Activated CD8-positive, alpha-beta memory T cell treated with anti-CD3 and anti-CD28 coated beads, Interleukin-2, amount 50 U/mL, for 4 hours (primary cell): Measurements from ENCODE around the gene MRO.
A peak's percentile ranks its signal among the peaks of the same experiment; 100 is the strongest.
"Not testable (repeated sequence)": the region's sequence is repeated elsewhere in the genome, so short reads cannot be mapped to it uniquely, and the experiment has no call there.

ENCODE experiments used
- DNase-seq: peaks from one replicate; pipeline ENCODE4 v3.0.0-alpha.2; 2020

MRO gene

GRCh38 chr18:50819728-50820378 is at the start of gene MRO:
Gene MRO (minus strand): TSS chr18:50820016. CDS start chr18:50809400, 10,616 bp downstream.
- DNase-seq: peak; percentile 82

DNA sequence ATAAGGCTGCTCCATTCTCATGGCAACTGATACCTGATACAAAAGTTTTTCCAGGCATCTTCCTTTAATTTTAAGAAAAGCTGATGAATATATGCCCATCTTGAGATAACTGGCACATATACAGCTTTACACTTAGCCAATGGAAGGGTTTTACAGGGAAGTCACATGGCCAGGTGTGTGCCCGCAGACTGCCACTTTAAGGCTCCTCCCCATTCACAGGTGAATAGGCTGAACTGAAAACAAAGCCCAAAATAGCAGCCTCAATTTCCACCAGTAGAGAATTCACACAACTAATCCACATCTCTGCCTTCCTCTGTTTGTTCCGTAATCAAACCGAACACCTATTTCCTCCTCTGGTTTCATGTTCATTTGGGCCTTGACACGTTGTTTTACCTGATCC is 49.3 kb upstream of the MRO start:
- DNase-seq: no peak

GRCh38 chr18:50866765-50867164 is 46.9 kb upstream of the MRO start:
- no peak for DNase-seq

- no peak for DNase-seq
Measured at GRCh38 chr18:50863840-50864375, 44.1 kb upstream of the MRO start.

DNA sequence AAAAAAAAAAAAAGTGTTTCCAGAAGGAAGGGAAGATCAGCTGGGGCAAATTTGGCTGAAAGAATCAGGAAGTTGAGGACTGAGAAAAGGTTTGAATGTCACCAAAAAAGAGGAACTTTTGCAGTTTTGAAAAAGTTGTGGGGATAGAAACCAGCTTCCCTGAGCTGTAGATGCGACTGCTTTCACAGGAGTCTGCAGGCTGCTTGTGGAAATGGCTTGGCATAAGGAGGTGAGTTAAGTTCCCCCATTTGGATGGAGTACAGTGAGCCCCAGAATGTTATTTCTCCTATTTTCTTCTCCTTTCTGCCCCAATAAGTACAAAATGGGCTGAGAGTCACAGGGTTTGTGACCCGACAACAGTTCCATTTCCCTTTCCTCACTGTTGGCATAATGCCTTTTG is 42.6 kb upstream of the MRO start:
- no peak for DNase-seq

DNA sequence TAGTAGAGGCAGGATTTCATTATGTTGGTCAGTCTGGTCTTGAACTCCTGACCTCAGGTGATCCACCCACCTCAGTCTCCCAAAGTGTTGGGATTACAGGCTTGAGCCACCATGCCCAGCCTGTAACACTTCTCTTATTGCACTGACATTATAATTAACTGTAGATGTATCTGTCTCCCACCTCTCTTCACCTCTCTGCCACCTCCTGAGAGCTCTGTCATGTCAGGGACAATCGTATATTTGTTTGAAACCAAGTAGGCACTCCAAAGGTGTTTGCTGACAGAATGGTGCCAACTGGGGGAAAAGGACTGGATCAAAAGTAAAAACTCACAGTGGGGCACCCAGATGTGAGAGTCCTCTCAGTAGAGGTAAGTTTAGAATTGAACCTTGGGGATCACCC is 41.8 kb upstream of the MRO start:
- no peak for DNase-seq

GRCh38 chr18:50859793-50860555 is 40.2 kb upstream of the MRO start:
- no peak for DNase-seq

DNA sequence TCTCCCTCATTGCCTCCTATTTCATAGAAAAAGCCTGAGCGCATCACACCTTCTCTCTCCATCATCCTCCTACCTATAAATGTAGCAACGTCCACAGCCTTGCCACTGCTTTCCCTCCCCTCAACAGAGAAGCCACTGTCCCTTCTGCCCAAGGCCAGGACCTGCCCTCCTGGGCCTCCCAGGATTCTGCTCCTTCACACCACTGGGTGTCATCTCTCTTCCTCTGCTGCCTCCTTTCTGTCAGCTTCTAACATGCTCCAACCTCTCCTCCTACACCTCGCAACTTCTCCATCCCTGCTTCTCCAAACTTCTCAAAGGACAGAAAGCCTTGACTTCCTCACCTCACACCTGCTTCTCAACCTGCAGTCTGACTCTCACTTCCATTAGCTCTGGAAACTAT is 37.9 kb upstream of the MRO start:
- no peak for DNase-seq

DNA sequence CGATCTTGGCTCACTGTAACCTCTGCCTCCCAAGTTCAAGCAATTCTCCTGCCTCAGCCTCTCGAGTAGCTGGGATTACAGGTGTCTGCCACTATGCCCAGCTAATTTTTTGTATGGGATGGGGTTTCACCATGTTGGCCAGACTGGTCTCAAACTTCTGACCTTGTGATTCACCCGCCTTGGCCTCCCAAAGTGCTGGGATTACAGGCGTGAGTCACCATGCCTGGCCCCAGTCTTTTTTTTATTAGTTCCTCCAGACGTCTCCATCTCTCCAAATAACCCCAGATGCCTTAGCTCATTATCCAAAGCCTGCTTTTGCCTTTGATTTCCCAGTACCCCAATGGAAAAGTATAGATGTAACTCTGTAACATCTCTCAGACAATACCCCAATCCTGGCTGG is 37.4 kb upstream of the MRO start:
- DNase-seq: not testable (repeated sequence)

GRCh38 chr18:50855976-50856757 is 36.4 kb upstream of the MRO start:
- DNase-seq: no peak

DNA sequence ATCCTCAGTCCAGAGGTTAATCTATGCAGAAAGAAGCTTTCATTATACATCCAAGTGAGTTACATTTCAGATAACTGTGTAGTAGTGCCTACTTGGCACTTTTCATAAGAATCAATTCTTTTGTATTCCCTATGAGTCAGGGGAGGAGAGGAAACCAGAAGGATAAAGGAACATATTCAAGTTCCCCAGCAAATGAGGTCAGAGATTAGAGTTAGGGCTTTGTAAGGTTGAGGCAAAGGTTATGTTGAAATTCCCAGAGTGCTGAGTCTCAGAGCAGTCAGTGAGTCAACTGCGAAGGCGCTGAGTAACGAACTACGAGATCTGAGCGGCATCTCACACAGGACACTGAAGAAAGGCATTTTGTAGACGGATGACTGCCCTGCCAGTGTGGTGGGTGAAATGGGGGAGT is 34.1 kb upstream of the MRO start:
- no peak for DNase-seq

DNA sequence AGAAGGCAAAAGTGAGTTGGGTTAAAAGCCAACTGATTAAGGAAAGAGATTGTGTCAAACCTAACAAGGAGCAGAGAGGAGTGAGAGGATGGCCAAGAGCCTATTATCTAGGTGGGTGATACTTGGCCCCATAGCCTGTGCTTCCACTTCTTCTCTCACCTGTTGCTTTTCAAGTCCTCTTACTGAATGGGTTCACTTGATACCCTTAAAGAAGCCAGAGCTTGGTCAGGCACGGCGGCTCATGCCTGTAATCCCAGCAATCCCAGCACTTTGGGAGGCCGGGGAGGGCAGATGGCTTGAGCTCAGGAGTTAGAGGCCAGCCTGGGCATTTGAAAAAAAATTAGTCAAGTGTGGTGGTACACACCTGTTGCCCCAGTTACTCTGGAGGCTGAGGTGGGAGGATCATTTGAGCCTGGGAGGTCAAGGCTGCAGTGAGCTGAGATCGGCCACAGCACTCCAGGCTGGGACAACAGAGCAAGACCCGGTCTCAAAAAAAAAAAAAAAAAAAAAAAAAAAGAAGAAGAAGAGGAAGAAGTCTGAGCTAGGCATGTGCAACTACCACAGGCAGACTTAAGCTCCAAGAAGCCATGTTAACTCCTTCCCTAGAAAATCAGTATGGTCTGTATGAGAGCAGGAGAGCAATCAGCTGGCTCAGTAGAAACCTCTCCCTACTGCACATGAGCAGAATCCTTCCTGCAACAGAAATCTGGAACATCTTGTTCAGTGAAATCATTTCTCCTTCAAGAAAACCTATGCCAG is 30.7 kb upstream of the MRO start:
- DNase-seq: no peak

DNA sequence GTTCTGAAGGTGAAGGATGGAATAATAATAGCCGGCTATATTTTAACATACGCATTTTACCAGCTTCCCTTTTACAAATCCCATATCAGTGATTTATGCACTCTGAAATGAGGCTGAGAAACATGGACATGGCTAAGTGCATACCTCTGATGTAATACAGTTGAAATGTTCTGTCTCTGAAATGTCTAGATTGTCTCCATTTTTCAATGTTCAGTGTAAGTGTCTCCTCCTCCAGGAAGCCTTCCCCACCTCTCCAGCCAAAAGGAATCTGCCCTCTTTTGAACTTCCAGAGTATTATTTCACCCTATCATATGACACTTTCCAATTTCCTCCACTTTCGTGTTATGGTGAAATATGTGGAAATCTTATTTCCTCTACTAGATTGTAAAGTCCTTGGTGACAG is 29.6 kb upstream of the MRO start:
- no peak for DNase-seq

DNA sequence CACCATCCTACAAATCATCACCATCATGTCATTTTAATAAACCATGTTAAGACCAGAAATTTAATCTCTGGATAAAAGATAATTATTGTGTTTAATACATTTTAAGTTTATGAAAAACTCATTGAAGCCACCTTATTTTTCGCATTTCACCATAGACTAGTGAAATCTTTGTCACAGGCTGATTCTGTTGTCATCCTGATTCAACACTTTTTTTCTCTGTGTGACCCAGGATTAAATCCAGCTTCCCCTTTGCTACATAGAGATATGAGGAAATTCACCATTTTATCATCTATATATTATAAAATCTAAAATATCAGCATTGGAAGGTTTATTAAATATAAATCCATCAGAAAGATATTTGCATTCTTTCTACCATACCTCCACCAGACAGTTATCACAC is 29.2 kb upstream of the MRO start:
- DNase-seq: no peak

GRCh38 chr18:50848061-50848551 is 28.3 kb upstream of the MRO start:
- DNase-seq: no peak

GRCh38 chr18:50847192-50847591 is 27.4 kb upstream of the MRO start:
- no peak for DNase-seq

GRCh38 chr18:50844960-50845359 is 25.1 kb upstream of the MRO start:
- DNase-seq: no peak

- DNase-seq: no peak
Measured at GRCh38 chr18:50844554-50844953, 24.7 kb upstream of the MRO start.

DNA sequence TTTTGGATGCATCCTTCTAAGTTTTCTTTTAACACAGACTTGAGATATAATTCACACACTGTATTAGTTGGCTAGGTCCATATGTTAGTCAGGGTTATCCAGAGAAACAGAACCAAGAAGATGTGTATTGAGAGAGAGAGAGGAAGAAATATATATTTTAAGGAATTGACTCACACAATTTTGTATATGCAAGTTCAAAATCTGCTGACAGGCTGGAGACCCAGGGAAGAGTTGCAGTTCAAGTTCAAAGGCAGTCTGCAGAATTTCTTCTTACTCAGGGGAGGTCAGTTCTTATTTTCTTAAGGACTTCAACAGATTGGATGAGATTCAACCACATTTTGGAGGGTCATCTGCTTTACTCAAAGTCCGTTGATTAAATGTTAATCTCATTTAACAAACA is 23.0 kb upstream of the MRO start:
- DNase-seq: no peak

GRCh38 chr18:50839996-50840395 is 20.2 kb upstream of the MRO start:
- DNase-seq: no peak

DNA sequence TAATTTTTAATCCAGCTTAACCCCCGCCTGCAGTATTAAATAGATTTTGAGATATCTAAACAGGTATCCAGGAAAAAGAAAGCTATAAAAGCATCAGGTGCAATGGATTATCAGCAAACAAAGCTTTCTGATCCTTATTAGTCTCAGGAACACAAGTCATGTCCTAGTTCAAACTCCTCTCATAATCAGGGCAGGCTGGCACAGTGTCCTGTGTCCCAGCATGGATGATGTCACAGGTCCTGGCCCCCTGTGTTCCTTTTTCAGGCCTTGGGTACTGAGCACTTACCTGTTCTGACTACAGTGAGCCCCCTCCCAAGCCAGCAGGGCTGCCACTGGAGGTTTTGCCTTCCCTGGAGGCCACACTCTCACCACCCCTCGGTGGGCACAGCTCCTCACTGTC is 19.5 kb upstream of the MRO start:
- DNase-seq: no peak

- no peak for DNase-seq
Measured at GRCh38 chr18:50836521-50836957, 16.7 kb upstream of the MRO start.

DNA sequence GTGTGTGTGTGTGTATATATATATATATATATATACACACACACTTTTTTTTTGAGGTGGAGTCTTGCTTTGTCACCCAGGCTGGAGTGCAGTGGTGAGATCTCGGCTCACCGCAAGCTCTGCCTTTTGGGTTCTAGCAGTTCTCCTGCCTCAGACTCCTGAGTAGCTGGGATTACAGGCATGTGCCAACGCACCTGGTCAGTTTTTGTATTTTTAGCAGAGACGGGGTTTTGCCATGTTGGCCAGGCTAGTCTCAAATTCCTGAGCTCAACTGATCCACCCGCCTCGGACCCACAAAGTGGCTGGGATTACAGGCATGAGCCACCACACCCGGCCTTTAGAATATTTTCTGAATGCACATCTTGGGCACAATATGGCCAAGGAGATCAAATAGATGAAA is 13.7 kb upstream of the MRO start:
- not testable (repeated sequence) for DNase-seq
